GM12891 (cell line): Measurements from ENCODE around the gene PDZRN4.

ENCODE experiments used
- PAX5 ChIP-seq: IDR thresholded peaks from 2 replicates; pipeline ENCODE4 v1.6.1; 2011; ENCODE audit warnings: low read length, moderate library complexity, mild to moderate bottlenecking; ENCODE audit not compliant: insufficient read depth, severe bottlenecking
- POLR2A ChIP-seq: IDR thresholded peaks from 2 replicates; pipeline ENCODE4 v1.6.1; 2011; ENCODE audit warnings: low read depth, low read length, control low read depth
- POLR2AphosphoS5 ChIP-seq: IDR thresholded peaks from 2 replicates; pipeline ENCODE4 v1.6.1; 2011; ENCODE audit warnings: low read depth, low read length, control low read depth
- POU2F2 ChIP-seq: IDR thresholded peaks from 2 replicates; pipeline ENCODE4 v1.6.1; 2011; ENCODE audit warnings: low read depth, mild to moderate bottlenecking, control low read depth, low read length, moderate library complexity
- TAF1 ChIP-seq: IDR thresholded peaks from 2 replicates; pipeline ENCODE4 v1.6.1; 2011; ENCODE audit warnings: low read depth, low read length, control low read depth

- TF ChIP-seq PAX5 (no peak), TAF1 (no peak), POLR2AphosphoS5 (no peak), POLR2A (no peak), POU2F2 (no peak)
Measured at GRCh38 chr12:41254004-41254914, 66.1 kb downstream of the PDZRN4 start.
